Stimulated activated naive CD8-positive, alpha-beta T cell treated with anti-CD3 and anti-CD28 coated beads, Interleukin-15, Interleukin-2, amounts not matched to agents 100 U/mL and 50 U/mL, for 24 hours (primary cell): ENCODE results near the gene TNFSF4.

Experiments used
- ATAC-seq: fragments of 150-1000 bp; cut with Tn5 transposase; one replicate; pipeline ENCODE4 v1.10.0; 2021
- DNase-seq: peaks from one replicate; pipeline ENCODE4 v3.0.0; 2021

TNFSF4 gene

DNA sequence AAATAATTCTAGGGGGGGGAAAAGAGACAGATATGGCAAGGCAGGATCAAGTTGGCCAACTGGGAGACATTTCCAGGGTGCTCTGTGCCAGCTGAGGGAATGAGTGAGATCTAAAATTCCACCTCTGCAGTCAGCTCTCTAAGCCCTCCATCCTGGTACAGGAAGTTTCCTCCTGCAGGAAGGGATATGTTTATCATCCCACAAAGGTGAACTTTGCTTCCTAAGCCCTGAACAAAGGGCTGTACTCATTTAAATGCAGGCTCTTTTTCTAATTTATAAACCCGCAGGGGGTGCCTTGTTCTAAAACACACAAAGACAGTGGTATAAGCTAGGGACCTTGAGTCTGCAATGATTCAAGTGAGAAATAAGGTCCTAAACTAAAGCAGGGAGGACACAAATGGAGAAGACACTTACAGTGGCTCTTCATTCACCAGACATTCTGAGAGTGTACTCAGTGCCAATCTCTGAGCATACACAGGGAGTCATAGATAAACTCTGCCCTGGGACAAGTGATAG is 3.6 kb upstream of the TNFSF4 start:
- ATAC-seq (no peak), DNase-seq (no peak)

DNA sequence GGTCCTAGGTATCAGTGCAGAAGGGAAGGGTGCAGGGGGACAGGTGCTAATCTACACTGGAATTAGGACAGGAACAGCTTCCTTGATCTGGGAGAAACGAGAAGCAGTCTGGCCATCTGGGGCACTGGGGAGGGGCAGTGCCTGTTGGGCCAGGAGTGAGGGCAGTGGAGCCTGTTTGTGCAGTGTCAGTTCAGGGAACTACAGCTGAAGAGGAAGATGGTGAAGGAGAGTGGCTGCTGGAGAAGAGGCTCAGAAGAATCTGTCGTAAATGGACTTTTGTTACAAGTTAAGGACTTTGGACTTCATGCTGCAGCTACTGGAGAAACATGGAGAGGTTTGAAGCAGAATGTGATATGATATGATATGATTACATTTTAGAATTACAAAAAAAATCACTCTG is 3.2 kb upstream of the TNFSF4 start:
- ATAC-seq, result no peak

DNA sequence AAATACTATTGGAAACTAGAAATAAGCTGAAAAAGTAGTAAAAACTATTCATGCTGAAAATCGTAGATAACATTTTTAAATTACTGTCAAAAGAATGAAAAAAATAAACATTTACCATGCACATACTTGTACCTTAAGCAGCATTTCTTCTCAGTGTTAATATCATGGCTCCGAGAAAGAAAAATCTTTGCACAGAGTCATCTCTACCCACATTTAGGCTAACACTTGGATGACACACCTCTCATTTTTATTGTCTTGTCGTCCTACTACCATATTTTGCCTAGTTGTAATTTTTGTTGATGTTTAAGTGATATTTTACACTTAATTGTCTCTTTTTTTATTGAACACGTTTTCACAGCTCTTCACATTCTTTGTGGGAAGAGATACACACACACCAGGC is 1.7 kb upstream of the TNFSF4 start:
- DNase-seq, result no peak
- no peak for ATAC-seq

More for the DNA sequence above, 3.2 kb upstream of the TNFSF4 start:
- no peak for DNase-seq

- ATAC-seq, result no peak
- DNase-seq, result no peak
Observed at GRCh38 chr1:173208146-173208545, 1.0 kb upstream of the TNFSF4 start.

DNA sequence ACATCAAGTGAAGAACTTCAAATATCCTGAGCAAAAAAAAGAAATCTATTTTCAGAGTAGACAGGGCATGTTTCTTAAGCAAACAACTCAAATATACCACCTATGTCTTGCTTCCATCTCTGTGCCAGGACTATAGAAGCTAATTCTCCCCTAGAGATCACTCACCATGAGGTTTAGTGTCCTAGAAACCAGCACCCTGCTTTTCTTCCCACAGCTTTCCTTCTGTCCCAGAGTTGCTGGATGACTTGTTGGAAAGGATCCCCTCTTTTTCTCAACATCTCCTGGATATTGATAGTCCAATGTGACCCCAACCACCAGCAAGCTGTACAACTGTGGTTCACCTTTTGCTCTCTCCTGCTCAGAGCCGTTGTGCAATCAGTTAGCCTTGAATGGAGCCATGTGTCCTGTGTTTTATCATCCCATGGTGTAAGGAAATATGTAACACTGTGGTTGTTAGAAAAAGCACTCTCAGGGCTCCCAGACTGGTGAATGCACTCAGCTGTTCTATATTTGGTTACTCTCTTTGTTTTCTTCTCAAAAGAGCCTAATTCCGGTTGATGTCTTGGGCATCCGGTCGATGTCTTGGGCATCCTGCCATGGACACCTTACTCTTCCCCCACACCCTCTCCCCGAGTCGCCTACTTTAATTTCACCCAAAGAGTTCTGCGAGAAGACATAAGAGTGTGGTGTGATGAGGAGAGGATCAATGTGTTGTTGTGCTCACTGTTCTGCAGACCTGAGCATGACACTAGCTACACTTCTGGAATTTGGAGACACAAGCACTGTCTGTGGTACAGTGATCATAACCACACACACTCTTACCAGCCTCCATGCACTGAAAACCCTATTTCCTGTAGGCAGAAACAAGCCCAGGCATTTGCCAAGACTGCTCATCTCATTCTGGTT is 1.7 kb downstream of the TNFSF4 start:
- DNase-seq (peak; percentile 17), ATAC-seq (peak; percentile 60)

- no peak for DNase-seq
Observed at GRCh38 chr1:173204693-173205092, 2.4 kb downstream of the TNFSF4 start.

GRCh38 chr1:173202424-173203145 is 4.5 kb downstream of the TNFSF4 start:
- DNase-seq (peak; percentile 13), ATAC-seq (no peak)

More at GRCh38 chr1:173204693-173205092, 2.4 kb downstream of the TNFSF4 start:
- no peak for ATAC-seq

- DNase-seq (no peak), ATAC-seq (no peak)
Observed at GRCh38 chr1:173201969-173202368, 5.2 kb downstream of the TNFSF4 start.

DNA sequence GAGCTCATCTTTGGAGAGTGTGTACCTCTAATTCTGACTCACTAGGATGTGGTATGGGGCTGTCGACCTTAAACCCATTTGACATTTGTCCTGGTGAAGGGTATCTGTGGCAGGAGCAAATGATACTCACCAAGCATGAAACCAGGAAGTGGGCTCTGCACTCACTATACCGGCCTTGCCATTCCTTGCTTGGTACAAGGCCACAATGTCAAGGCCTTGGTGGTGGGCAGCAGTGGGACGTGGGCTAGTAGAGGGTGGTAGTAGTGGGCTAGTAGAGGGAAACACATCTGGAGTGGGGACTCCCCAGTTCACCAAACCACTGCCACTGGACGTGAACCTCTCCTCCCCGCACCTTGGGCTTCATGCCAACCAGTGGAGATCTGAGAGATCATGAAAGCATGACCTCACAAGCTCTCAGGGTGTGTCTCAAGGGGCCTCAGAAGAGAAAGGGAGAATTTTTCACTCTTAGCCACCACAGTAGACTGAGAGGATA is 11.5 kb downstream of the TNFSF4 start:
- ATAC-seq (peak; percentile 94), DNase-seq (peak; percentile 80)

DNA sequence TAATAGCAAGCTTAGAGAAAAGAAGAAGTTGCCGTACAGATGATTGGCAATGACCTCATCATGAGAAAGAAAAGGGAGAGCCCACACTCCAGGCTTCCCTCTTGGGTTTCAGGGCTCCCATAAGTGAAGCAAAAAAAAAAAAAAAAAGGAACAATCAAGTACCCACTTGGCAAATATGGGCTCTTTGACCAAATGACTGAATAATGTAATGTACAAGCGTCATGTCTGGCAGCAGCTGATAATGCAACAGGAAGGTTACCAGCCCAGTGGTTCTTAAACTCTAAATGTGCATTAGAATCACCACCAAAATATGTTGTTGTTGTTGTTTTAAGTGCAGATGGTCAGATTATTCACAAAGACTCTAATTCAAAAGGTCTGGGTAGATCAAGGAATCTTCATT is 13.5 kb downstream of the TNFSF4 start:
- DNase-seq (no peak), ATAC-seq (no peak)

DNA sequence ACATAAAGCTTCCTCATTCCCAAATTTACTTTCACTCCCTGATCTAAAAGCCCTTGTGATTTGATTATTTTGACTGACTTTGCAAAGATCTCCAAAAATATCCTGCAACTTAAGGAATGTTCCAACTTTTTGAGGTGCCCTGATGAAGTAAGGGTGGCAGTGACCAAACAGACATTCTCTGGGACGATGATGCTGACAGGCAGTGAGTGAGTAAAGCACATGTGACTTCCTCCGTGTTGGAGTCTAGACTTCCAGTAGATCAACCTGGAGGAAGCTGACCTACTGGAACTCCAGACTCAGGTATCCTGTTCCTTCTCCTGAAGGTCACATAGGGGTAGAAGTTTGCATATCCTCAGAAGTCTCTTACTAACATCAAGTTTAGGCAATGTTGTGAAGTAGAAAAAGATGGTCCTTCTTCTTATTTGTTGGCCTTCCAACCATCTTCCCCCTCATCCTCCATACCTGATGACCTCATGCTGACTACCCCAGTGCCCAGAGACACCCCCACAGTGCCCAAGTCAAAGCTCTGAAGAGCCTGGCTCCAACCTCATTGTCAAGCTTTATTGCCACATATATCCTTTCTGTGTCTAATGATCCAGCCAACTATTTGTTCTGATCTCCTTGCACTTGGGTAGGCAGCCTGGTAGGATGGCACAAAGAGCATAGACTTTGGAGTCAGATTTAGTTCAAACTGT is 16.0 kb downstream of the TNFSF4 start:
- no peak for ATAC-seq
- no peak for DNase-seq

DNA sequence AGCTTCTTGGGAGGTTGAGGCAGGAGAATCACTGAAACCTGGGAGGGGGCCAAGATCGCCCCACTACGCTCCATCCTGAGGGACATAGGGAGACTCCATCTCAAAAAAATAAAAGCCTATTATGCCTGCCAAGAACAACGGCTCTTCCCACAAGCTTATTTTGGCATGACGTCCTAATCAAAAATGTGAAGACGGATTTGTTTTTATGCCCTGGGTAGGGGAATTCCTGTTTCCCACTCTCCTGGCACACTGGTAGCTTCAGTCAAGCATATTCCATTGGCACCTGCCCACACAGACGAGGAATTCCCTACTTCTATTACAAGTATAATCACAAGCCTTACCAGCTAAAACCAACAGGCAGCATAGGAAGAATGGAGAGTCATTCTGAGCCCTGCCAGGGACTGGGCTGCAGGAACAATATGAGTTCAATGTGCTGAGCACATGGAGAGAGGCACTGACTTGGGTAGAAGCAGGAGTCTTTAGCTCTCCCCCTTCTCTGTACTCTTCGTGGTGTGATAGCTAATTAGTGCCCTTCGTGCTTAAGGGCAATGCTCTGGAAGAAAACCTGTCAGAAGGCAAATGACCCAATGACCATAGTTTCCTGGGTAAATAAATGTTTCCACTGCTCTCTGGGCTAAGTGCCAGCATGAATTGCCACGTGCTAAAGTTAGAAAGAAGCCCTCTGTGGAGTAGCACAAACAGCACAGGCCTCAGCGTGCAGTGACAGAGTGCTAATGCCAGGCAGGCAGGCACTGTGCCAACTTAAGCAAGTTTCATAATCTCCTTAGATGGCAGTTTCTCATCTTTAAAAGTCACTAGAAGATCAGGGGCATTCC is 16.8 kb downstream of the TNFSF4 start:
- ATAC-seq, result no peak
- peak; percentile 9 for DNase-seq

GRCh38 chr1:173187671-173188237 is 19.4 kb downstream of the TNFSF4 start:
- DNase-seq (no peak), ATAC-seq (no peak)

GRCh38 chr1:173181791-173182190 is 25.3 kb downstream of the TNFSF4 start:
- ATAC-seq (no peak), DNase-seq (no peak)

GRCh38 chr1:173176246-173176645 is 30.9 kb downstream of the TNFSF4 start:
- no peak for DNase-seq
- ATAC-seq, result no peak

- ATAC-seq, result no peak
- DNase-seq, result no peak
Observed at GRCh38 chr1:173175514-173176145, 31.5 kb downstream of the TNFSF4 start.

- DNase-seq (no peak), ATAC-seq (no peak)
Observed at GRCh38 chr1:173173388-173173787, 33.7 kb downstream of the TNFSF4 start.

DNA sequence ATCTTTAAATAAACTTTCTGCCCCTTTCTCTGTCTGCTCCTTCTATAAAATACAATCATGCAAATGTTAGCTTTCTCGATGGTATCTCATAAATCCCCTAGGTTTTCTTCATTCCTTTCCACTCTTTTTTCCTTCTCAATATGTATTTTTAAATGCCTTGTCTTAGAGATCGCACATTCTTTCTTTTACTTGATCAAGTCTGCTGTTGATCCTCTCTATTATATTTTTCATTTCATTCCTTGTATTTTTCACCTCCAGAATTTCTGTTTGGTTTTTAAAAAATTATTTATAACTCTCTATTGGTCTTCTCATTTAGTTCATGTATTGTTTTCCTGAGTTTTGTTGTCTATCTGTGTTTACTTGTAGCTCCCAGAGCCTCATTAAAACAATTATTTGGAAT is 36.0 kb downstream of the TNFSF4 start:
- DNase-seq (no peak), ATAC-seq (no peak)

- ATAC-seq, result no peak
- DNase-seq, result no peak
Observed at GRCh38 chr1:173168941-173169340, 38.2 kb downstream of the TNFSF4 start.

- ATAC-seq, result no peak
- no peak for DNase-seq
Observed at GRCh38 chr1:173164686-173165085, 42.4 kb downstream of the TNFSF4 start.

GRCh38 chr1:173164178-173164577 is 43.0 kb downstream of the TNFSF4 start:
- DNase-seq (no peak), ATAC-seq (no peak)
